Measurements from ENCODE around the gene IGBP1.

Gene IGBP1

GRCh38 chrX:70168238-70169188 is 35.3 kb downstream of the IGBP1 start:
- peak; percentile 59 for DNase-seq

DNA sequence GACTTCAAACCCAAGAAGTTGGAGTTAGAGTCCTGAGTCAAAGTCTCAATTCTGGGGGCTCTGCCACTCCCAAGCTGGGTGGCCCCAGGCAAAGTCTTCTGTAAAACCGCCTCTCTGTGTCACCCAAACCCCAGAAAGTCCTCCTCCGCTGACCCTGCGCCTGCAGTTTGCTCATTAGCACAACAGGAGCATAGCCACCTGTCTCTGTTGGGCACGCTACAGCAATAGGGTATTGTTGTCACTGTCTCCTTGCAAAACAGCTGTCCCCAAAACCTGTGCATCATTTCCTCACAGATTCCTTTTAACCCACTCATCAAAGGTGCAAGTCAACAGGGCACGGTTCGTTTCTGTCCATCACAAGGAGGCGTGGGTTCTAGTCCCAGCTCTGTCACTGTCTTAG is 36.0 kb downstream of the IGBP1 start:
- no peak for DNase-seq

DNA sequence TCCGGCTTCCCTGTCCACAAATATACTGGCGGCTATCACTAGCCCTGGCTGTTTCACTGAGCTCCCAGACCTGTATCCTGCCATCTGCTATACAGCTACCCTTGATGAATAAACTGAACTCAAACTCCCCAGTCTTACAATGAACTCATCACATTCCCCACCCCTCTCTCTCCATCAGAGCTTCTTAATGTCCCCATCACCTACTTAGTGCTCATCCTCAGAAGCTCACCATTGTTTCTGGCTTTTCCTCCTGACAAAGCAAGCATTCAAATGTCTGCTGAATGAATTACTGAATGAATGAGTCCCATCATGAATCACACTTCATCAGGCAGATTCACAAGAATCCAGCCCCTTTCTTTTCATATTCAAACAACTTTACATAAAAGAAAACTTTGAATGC is 38.4 kb downstream of the IGBP1 start:
- DNase-seq, result peak; percentile 3

GRCh38 chrX:70172221-70172620 is 39.0 kb downstream of the IGBP1 start:
- DNase-seq, result no peak

GRCh38 chrX:70172964-70173363 is 39.7 kb downstream of the IGBP1 start:
- no peak for DNase-seq

GRCh38 chrX:70174754-70175153 is 41.5 kb downstream of the IGBP1 start:
- no peak for DNase-seq

- no peak for DNase-seq
These were observed 42.1 kb downstream of the IGBP1 start for GRCh38 chrX:70175338-70175737.

- DNase-seq, result peak; percentile 28
These were observed 43.8 kb downstream of the IGBP1 start, which contains the start of gene DGAT2L6 for GRCh38 chrX:70176938-70177533. Gene DGAT2L6 (plus strand): TSS chrX:70177483. CDS start chrX:70177583, 100 bp downstream.

DNA sequence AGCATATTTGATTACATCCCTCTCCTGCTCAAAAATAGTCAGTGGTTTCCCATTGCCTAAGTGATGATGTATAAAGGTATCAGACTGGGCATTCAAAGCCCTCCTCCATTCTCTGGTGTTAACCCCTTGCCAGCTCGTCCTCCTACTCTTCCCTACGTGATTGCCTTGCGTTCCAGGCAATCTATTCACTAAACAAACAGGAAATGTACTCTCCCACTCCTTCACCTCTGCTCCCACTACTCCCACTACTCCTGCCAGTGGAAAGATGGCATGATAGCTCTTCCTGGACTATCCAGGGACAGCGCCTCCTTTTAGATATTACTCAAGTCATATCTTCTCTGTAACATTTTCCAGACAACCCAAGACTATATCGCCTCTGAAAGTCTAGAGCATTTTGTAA is 49.8 kb downstream of the IGBP1 start:
- DNase-seq, result no peak

DNA sequence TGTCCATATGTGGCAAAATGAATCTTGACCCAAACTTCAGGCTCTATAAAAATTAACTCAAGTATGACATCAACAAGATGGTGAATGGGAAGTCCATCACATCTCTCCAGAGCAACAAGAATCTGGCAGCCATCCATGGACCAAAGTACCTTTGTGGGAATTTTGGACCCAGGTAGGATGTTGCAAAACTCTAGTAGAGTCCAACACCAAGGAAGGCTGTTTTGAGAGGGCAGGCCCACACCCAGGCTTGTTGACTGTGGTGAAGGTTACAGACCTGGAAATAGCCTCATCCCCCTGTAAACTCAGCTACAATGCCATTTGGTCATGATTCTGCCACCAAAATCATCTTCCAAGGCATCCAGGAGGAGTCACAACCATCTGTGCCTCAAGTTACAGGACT is 57.0 kb downstream of the IGBP1 start:
- DNase-seq, result no peak

DNA sequence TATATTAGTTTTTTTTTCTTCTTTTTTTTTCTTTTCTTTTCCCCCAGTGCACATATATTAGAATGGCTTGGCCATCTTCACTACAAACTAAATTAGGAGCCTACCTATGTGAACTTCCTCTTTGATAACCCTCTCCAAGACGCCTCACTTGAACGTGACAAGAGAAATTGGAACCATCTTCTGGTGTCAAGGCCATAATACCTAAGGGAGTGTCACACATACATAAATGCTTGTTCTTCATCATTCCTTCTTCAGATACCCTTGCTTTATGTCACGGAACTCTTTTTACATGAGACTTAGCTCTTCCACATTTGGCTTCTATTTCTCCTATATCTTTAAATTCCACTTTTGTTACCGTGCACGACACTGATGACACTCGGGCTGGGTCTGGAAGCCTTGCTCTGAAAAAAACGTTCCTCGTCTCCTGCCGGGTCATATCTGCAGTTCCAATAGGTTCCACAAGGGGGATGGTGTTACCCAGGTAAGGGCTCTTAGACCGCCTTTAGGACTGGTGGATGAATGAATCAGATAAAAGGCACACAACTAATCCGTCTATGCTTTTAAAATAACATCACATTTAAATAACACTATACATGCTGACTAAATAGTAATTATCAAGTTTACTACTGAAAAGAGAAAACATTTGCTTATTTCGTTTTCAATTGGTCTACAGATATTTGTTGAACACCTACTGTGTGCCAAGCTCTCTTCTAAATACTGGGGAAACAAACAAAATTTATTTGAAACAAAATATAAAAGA is 63.9 kb downstream of the IGBP1 start:
- peak; percentile 82 for DNase-seq

DNA sequence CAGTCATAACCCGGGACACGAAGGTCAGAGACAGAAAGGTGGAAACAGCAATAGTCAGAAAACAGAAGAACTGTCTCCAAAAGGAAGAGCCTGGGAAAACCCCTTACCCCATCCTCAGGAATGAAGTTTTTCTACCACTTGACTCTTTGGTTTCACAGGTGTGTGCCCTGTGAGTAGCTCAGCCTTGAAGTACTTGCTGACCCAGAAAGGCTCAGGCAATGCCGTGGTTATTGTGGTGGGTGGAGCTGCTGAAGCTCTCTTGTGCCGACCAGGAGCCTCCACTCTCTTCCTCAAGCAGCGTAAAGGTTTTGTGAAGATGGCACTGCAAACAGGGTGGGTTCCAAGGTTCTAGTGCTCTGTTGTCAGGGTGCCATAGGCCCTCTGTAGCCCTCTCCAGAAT is 68.5 kb downstream of the IGBP1 start:
- DNase-seq, result no peak

DNA sequence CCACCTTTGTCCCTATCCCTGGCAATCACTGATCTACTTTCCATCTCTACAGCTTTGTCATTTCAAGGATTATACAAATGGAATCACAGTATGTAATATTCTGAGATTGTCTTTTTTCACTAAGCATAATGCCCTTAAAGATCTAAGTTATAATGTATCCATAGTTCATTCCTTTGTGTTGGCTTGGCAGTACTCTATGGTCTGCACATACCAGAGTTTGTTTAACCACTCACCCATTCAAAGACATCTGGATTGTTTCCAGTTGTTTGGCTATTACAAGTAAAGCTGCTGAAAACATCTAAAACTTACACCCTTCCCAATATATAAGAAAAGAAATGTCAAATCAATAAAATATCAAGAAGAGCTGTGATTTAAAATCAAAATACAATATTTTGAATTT is 75.2 kb downstream of the IGBP1 start:
- no peak for DNase-seq

DNA sequence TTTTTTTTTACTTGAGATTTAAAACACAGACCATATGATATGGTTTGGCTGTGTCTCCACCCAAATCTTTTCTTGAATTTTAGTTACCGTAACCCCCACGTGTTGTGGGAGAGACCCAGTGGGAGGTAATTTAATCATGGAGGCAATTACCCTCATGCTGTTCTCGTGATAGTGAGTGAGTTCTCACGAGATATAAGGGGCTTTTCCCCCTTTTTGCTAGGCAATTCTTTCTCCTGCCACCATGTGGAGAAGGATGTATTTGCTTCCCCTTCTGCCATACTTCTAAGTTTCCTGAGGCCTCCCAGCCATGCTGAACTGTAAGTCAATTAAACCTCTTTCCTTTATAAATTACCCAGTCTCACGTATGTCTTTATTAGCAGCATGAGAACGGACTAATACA is 76.3 kb downstream of the IGBP1 start:
- DNase-seq, result peak; percentile 26
